Vagina (tissue), 2 donors: ENCODE results near the gene SUGP2. TPM values are rescaled to one million over a fixed set of nuclear protein-coding genes. Genes with fewer than 3 reads are reported as not detected.

Source experiments
- DNase-seq, 2 donors: peaks; one replicate each; pipeline ENCODE4 v3.0.0-alpha.2; 2017; ENCODE audit errors: extremely low spot score in 2 of 2
- H3K27ac ChIP-seq: fragments of 200-600 bp; sonication (generic); one replicate; pipeline ENCODE4 v1.5.1; 2019
- H3K27me3 ChIP-seq: fragments of 200-600 bp; sonication (generic); one replicate; pipeline ENCODE4 v1.5.1; 2019
- H3K36me3 ChIP-seq, 2 donors: fragments of 200-600 bp; sonication (generic); one replicate each; pipeline ENCODE4 v1.5.1; 2017 to 2019
- H3K4me1 ChIP-seq: fragments of 200-600 bp; sonication (generic); one replicate; pipeline ENCODE4 v1.5.1; 2019
- H3K4me3 ChIP-seq, 2 donors: fragments of 200-600 bp; sonication (generic); 1 replicate in 1 of 2; 2 replicates in 1 of 2; pipeline ENCODE4 v1.5.1; 2016 to 2019
- H3K9me3 ChIP-seq: fragments of 200-600 bp; sonication (generic); one replicate; pipeline ENCODE4 v1.5.1; 2019
- POLR2A ChIP-seq, 2 donors: fragments of 450-650 bp; IDR thresholded peaks; one replicate each; pipeline ENCODE4 v1.6.1; 2017; ENCODE audit warnings: antibody characterized with exemption in 2 of 2, mild to moderate bottlenecking in 2 of 2, moderate library complexity in 2 of 2
- POLR2AphosphoS5 ChIP-seq, 2 donors: sonication (generic); formaldehyde crosslinking; IDR thresholded peaks; one replicate each; pipeline ENCODE4 v1.9.0; 2017; ENCODE audit warnings: antibody characterized with exemption in 2 of 2, mild to moderate bottlenecking in 2 of 2, low read depth in 1 of 2; ENCODE audit not compliant: insufficient read depth in 1 of 2
- intact Hi-C: fragments of 100-400 bp; cut with DNase I; formaldehyde crosslinking; loops from one replicate; pipeline ENCODE4 v1.15.1; 2023
- total RNA-seq: library from RNA; depleted of rRNA; stranded (reverse); fragments of >200 nt; gene quantifications from one replicate; pipeline ENCODE4 v1.2.3, GENCODE V29; 2016
- TF ChIP-seq, protein P1 (sequence below), 3 experiments: fragments of 450-650 bp in 2 of 3; fragments of 200-600 bp in 1 of 3; sonication (generic) in 1 of 3; IDR thresholded peaks; one replicate each; pipeline ENCODE4 v1.5.1; 2017 to 2019; ENCODE audit warnings: antibody characterized with exemption in 3 of 3, mild to moderate bottlenecking in 2 of 3, moderate library complexity in 2 of 3

The SUGP2 gene
- total RNA-seq, 1 donor from 2014 or later = 57.9 TPM

DNA sequence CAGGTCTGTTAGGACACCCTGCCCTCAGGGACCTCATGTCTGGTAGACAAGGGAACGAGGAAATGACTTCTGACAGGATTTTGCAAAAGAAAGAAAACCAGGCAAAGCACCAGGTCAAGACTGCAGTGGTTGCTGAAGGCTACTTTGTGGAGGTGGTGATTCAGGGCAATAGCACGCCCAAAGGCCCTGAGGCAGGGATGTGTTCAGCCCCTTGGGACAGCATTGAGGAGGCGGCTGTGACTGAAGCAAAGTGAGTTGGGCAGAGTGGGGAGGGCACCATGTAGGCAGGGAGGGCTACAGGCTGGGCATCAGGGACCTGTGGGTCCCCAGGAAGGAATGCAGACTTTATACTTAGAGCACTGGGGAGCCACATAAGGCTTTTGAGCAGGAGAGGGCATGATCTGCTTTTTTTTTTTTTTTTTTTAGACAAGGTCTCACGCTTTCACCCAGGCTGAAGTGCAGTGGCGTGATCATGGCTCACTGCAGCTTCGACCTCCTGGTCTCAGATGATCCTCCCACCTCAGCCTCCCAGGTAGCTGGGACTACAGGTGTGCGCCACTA, 81.5 kb downstream of the SUGP2 start:
- Histone ChIP-seq H3K36me3 (no peaks in the 10 kb centered on the region), H3K4me3 (no peak overlapping the region), H3K27me3 (no peaks in the 10 kb centered on the region), H3K9me3 (no peaks in the 10 kb centered on the region), H3K27ac (no peak overlapping the region), H3K4me1 (peaks cover 4% of the 10 kb centered on the region)
- TF ChIP-seq, protein P1, sequence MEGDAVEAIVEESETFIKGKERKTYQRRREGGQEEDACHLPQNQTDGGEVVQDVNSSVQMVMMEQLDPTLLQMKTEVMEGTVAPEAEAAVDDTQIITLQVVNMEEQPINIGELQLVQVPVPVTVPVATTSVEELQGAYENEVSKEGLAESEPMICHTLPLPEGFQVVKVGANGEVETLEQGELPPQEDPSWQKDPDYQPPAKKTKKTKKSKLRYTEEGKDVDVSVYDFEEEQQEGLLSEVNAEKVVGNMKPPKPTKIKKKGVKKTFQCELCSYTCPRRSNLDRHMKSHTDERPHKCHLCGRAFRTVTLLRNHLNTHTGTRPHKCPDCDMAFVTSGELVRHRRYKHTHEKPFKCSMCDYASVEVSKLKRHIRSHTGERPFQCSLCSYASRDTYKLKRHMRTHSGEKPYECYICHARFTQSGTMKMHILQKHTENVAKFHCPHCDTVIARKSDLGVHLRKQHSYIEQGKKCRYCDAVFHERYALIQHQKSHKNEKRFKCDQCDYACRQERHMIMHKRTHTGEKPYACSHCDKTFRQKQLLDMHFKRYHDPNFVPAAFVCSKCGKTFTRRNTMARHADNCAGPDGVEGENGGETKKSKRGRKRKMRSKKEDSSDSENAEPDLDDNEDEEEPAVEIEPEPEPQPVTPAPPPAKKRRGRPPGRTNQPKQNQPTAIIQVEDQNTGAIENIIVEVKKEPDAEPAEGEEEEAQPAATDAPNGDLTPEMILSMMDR (IDR thresholded peaks at IDR 0.05) = no peak
- TF ChIP-seq POLR2A (IDR thresholded peaks at IDR 0.05) = no peak
- DNase-seq = no peak
- intact Hi-C loops = no loop called here

DNA sequence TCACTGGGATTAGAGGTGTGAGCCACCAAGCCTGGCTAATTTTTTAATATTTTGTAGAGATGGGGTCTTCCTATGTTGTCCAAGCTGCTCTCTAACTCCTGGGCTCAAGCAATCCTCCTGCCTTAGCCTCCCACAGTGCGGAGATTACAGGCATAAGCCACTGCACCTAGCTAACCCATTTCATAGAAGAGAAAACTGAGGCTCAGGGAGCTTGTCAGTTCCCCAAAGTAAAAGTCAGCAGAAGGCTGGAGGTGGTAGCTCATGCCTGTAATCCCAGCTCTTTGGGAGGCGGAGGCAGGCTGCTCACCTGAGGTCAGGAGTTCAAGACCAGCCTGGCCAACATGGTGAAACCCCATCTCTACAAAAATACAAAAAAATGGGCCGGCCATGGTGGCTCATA, 83.5 kb downstream of the SUGP2 start:
- Histone ChIP-seq H3K4me3 (no peak overlapping the region), H3K36me3 (no peaks in the 10 kb centered on the region), H3K27ac (no peak overlapping the region), H3K9me3 (no peaks in the 10 kb centered on the region), H3K4me1 (peaks cover 4% of the 10 kb centered on the region), H3K27me3 (no peaks in the 10 kb centered on the region)
- TF ChIP-seq POLR2A (IDR thresholded peaks at IDR 0.05) = no peak
- TF ChIP-seq, protein P1 (IDR thresholded peaks at IDR 0.05) = no peak
- no peak for TF ChIP-seq POLR2AphosphoS5 (IDR thresholded peaks at IDR 0.05; ENCODE audit: insufficient read depth in 1 of 2, low read depth in 1 of 2)
- intact Hi-C loops = no loop called here
- DNase-seq = no peak

DNA sequence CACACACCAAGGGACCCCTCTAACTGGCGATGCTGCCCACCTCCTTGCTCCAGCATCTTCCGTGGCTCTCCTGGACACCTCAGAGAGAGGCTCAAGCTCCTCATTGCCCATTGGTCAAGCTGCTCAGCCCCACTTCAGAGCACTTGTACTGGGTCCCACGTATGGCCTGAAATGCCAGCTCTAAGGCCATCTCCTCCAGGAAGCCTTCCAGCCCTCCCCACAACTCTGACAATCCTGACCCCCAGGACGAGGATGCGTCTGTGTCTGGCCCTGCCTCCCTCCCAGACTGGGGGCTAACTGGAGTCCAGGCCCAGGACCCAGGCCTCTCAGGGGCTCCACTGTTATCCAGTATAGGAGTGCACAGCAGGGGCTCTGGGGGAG, 84.4 kb downstream of the SUGP2 start:
- intact Hi-C loops = no loop called here
- Histone ChIP-seq H3K4me1 (peaks cover 4% of the 10 kb centered on the region), H3K27me3 (no peaks in the 10 kb centered on the region), H3K4me3 (no peak overlapping the region), H3K9me3 (no peaks in the 10 kb centered on the region), H3K36me3 (no peaks in the 10 kb centered on the region), H3K27ac (no peak overlapping the region)
- TF ChIP-seq, protein P1 (IDR thresholded peaks at IDR 0.05) = no peak
- no peak for TF ChIP-seq POLR2AphosphoS5 (IDR thresholded peaks at IDR 0.05; ENCODE audit: insufficient read depth in 1 of 2, low read depth in 1 of 2)
- no peak for TF ChIP-seq POLR2A (IDR thresholded peaks at IDR 0.05)
- no peak for DNase-seq

DNA sequence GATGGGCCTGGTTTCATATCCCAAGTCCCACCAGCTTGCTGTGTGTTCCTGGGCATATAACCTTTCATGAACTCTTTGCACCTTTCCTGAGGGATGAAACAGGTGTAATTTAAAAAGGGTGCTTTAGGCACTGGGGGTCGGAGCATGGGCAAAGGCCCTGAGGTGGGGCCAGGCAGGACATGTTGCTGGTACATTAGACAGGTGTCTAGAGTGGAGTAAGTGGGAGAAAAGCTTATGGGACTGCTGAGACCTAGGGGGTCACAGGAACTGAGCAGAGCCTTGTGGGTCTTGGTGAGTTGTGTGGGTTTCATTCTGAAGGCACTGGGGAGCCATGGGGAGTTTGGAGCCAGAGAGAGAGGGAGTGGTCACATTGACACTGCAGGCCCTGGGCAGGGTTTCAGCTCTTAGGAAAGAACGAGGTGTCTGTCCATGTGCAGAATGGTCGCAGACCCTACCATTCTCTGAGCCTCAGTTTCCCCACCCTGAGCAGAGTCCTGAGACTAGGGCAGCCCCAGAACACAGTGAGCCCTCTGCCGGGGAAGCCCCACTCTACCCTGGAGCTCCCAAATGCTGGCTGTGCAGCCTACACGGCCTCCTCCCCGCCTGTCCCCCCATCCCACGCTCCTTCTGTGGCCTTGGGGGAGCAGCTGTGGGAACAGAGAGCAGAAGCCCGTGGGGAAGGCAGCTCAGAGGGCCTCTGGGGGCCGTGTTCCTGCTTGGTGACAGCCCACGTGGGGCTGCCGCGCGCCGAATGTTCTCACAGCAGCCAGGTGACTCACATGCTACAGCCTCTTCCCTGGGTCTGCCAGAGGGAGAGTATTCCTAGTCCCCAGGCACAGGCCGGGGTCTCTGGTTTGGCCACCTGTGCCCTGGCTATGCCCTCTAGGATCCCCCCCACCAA, 85.0 kb downstream of the SUGP2 start:
- intact Hi-C loops = no loop called here
- Histone ChIP-seq H3K27ac (no peak overlapping the region), H3K4me1 (peaks cover 4% of the 10 kb centered on the region), H3K9me3 (no peaks in the 10 kb centered on the region), H3K36me3 (no peaks in the 10 kb centered on the region), H3K4me3 (no peak overlapping the region), H3K27me3 (no peaks in the 10 kb centered on the region)
- TF ChIP-seq POLR2AphosphoS5 (IDR thresholded peaks at IDR 0.05; ENCODE audit: insufficient read depth in 1 of 2, low read depth in 1 of 2) = no peak
- no peak for TF ChIP-seq POLR2A (IDR thresholded peaks at IDR 0.05)
- TF ChIP-seq, protein P1 (IDR thresholded peaks at IDR 0.05) = no peak
- no peak for DNase-seq

DNA sequence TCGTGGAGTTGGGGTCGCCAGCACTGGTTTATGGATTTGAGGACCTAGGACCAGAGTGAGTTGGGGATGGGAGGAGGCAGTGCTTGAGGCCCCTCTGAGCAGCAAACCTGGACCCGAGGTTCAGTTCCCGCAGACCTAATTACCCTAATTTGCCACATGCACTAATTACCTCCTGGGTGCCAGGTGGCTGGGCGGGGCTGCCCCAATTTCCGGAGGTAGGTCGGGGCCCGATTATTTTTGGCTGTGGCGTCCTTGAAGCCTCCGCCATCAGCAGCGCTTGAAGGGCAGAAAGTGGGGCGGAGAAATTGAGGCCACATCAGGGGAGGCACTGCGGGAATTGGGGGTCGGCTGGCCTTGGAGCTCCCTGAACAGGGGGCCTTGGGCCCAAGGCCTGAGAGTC, 86.4 kb downstream of the SUGP2 start:
- Histone ChIP-seq H3K36me3 (no peaks in the 10 kb centered on the region), H3K27ac (no peak overlapping the region), H3K27me3 (no peaks in the 10 kb centered on the region), H3K4me1 (no peaks in the 10 kb centered on the region), H3K4me3 (no peak overlapping the region), H3K9me3 (no peaks in the 10 kb centered on the region)
- intact Hi-C loops = no loop called here
- no peak for DNase-seq
- TF ChIP-seq POLR2A (IDR thresholded peaks at IDR 0.05) (no peak), POLR2AphosphoS5 (IDR thresholded peaks at IDR 0.05; ENCODE audit: insufficient read depth in 1 of 2, low read depth in 1 of 2) (no peak)
- TF ChIP-seq, protein P1 (IDR thresholded peaks at IDR 0.05) = no peak
